ENCODE results near the gene AQP12A. TPM values are rescaled to one million over a fixed set of nuclear protein-coding genes. Genes with fewer than 3 reads are reported as not detected.
"Not testable (repeated sequence)": the region's sequence is repeated elsewhere in the genome, so short reads cannot be mapped to it uniquely, and the experiment has no call there.

Gene AQP12A
- total RNA-seq, 1 donor from 2014 or later: not detected

DNA sequence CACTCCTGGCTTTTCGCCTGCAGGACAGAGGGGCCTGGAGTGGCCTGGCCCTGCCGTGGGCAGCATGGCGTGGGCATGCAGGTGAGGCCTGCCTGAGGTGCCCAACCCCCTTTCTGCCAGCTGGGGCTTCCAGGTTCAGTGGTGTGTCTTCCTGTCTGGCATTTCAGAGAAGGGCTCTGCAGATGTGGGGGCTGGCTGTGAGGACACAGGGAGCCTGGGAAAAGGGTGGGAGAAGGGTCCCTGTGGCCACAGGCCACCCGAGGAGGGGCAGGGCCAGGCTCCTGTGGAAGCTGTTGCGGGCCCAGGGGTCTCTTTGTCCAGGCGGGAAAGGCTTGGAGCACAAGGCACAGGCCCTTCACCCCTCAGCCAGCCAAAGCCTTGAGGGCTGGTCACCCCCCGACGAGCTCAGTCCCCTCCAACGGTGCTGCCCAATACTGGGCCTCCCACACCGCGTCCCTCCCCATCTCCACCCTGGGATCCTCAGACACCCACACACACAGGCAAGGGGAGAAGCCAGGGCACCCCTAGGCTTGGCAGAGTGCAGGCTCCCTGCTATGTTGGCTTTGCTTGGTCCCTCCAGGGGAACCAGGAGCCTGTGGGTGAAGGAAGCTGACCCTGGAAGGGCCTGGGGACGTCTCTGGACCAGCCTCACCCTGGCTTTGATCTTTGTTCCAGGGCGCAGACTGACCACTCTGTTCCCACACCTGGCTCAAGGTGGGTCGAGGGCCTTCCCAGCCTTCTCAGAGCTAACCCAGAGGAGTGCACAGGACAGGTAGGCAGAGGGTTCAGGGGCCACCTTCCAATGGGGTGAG lies 3.7 kb upstream of the AQP12A start:
- DNase-seq (ENCODE audit: low spot score): no peak

DNA sequence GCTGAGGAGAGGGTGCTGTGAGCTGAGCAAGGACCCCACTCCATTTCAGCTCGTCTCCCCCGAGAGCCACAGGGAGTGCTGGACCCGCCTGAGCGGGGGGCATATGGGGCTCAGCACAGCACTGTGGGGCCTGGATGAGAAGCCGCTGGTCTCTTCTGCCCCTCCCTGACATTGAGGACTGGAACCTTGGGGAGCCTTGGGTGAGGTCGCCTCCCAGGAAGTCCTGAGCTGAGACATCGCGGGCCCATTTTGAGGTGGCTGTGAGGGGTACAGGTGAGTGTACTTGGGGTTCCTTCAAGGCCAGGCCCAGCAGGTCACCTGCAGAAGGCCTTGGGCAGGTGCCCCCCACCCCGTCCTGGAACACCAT lies 3.1 kb upstream of the AQP12A start:
- no peak for DNase-seq (ENCODE audit: low spot score)

- DNase-seq (ENCODE audit: low spot score): no peak
These were observed 1.7 kb upstream of the AQP12A start for GRCh38 chr2:240689975-240690374.

- not testable (repeated sequence) for DNase-seq (ENCODE audit: low spot score)
These were observed 1.1 kb upstream of the AQP12A start for GRCh38 chr2:240690421-240691074.

DNA sequence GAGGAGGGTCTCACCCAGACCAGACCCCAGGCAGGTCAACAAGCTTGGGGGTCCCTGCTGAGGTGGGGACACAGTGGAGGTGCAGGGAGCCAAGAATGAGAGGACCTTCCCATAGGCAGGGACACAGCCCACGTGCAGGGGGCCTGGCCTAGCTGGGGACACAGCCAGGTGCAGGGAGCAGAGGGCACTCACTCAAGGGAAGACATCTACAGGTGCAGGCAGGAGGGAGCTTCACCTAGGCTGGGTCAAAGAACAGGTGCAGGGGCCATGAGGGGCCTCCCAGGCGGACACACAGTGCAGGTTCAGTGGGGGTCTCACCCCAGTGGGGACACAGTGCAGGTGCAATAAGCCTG lies 615 bp upstream of the AQP12A start:
- not testable (repeated sequence) for DNase-seq (ENCODE audit: low spot score)

- not testable (repeated sequence) for DNase-seq (ENCODE audit: low spot score)
These were observed 1.2 kb downstream of the AQP12A start for GRCh38 chr2:240692583-240693561.

DNA sequence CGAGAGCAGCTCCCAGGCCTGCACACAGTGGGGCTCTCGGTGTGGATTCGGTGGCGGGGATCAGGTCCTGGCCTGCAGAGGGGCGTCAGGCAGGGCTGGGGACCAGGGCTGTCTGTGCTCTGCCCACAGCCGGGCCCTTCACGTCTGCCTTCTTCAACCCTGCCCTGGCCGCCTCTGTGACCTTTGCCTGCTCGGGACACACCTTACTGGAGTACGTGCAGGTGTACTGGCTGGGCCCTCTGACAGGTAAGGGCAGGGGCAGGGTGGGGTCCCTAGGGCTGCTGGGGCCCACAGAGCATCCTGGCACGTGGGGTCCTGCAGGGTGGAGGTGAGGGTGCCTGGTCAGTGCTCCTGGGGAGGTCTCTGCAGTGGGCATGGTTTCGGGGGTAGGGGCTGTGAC lies 2.6 kb downstream of the AQP12A start:
- not testable (repeated sequence) for DNase-seq (ENCODE audit: low spot score)

- DNase-seq (ENCODE audit: low spot score): not testable (repeated sequence)
These were observed 3.9 kb downstream of the AQP12A start for GRCh38 chr2:240695593-240695992.

GRCh38 chr2:240696469-240696868 lies 4.8 kb downstream of the AQP12A start:
- not testable (repeated sequence) for DNase-seq (ENCODE audit: low spot score)

- DNase-seq (ENCODE audit: low spot score): not testable (repeated sequence)
These were observed 7.3 kb downstream of the AQP12A start for GRCh38 chr2:240698852-240699561.

DNA sequence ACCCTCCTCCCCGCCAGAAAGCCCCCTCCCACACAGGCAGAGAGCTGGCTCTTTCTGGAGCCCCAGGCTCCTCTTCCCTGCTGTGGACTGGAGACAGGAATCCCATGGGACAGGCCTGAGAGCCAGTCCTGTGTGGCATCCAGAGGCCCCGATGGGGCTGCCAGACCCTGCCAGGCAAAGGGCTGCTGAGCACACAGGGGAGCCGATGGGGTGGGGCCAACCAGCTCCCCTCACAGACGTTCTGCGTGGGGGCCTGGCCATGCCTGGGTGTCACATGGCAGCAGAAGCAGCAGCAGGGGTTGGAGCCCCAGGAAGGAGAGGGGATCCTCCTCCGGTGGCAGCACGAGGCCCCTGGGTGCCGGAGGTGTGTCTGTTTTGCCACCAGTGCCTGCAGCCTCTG lies 8.2 kb downstream of the AQP12A start:
- DNase-seq (ENCODE audit: low spot score): not testable (repeated sequence)

DNA sequence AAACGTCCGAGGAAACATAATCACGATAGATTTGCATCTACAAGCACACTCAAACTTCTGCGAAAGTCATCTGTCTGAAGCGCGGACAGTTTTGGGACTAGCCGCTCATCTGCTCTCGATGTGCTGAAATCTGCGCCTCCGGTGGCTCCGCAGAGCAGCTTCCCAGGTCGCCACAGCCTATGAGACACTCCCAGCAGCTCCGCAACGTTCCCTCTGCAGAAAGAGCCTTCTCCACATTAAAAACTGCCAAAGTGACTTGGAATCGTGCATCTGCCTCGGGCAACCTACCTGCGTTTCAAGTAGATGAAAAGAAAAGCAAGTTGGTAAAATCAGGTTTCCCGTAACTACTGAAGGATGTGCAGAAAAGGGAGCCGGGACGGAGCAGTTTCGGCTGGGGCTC lies 8.9 kb downstream of the AQP12A start:
- DNase-seq (ENCODE audit: low spot score): not testable (repeated sequence)

DNA sequence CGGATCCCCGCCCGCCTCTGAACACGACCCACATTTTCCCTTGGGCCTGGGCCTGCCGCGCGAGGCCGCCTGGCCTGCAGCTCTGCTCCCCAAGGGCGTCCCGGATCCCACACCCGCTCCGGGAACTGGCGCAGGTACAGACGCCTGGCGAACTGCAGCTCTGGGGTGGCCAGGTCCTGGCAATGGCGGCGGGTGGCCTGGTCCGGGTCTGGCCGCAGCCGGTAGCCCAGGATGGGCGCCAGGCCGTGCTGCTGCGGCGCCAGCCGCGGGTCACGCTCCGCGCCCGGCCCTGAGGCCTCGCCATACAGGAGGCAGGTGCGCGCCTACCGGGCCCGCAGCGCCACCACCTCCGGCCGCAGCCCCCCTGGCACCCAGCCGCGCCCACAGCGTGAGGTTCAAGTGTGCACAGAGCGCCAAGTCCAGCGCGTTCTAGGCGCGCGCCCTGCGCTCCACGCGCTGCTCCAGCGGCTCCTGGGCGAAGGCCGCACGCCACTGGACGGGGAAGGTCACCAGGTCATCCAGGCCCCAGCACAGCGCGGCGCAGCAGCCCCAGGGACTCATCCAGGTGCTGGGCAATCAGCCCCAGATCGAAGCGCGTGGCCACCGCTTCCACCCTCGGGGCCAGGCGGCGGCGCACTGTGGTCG lies 9.5 kb downstream of the AQP12A start:
- no peak for DNase-seq (ENCODE audit: low spot score)

GRCh38 chr2:240701736-240702639 lies 10.3 kb downstream of the AQP12A start:
- DNase-seq (ENCODE audit: low spot score): no peak

GRCh38 chr2:240702640-240703011 lies 11.0 kb downstream of the AQP12A start:
- no peak for DNase-seq (ENCODE audit: low spot score)

GRCh38 chr2:240703417-240704341 lies 12.0 kb downstream of the AQP12A start:
- DNase-seq (ENCODE audit: low spot score): no peak

GRCh38 chr2:240704651-240705050 lies 13.0 kb downstream of the AQP12A start:
- no peak for DNase-seq (ENCODE audit: low spot score)

DNA sequence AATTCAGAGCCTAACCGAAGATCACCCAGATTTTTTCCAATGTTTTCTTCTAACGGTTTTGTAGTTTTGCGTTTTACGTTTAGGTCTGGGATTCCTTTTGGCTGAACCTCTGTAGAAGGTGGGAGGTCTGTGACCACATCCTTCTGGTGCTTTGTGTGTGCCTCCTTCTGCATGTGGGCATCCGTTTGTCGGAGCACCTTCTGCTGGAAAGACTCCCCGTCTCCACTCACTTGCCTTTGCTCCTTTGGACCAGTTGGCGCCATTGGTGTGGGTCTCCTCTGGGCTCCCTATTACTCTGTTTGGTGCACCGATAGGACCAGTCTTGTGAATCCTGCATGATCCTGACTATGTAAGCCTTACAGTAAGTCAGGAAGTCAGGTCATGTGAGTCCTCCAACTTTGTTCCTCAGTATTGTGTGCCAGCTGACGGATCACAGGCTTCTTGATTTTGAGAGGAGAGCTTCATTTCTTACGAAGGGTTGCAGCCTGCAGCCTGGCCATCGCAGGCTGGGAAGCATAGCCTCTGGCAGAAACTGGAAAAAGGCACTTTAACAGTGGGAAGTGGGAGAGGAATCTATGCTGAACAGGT lies 13.6 kb downstream of the AQP12A start:
- peak; percentile 26 for DNase-seq (ENCODE audit: low spot score)
